SK-N-SH treated with all-trans-retinoic acid at 6 μM for 48 hours (cell line): Measurements from ENCODE around the gene ALPK3.

Source experiments
- BACH2 ChIP-seq: fragments of 250-450 bp; sonication (Bioruptor Pico); IDR thresholded peaks from 2 replicates; pipeline ENCODE4 v1.9.0; 2021; ENCODE audit warnings: mild to moderate bottlenecking, borderline replicate concordance
- OSR1 ChIP-seq: fragments of 250-450 bp; sonication (Bioruptor Pico); IDR thresholded peaks from 2 replicates; pipeline ENCODE4 v1.8.0; 2022; ENCODE audit warnings: moderate library complexity, mild to moderate bottlenecking, inconsistent platforms
- ZFP3 ChIP-seq: fragments of 250-450 bp; sonication (Bioruptor Pico); IDR thresholded peaks from 2 replicates; pipeline ENCODE4 v1.5.0; 2020; ENCODE audit warnings: mild to moderate bottlenecking, moderate library complexity

DNA sequence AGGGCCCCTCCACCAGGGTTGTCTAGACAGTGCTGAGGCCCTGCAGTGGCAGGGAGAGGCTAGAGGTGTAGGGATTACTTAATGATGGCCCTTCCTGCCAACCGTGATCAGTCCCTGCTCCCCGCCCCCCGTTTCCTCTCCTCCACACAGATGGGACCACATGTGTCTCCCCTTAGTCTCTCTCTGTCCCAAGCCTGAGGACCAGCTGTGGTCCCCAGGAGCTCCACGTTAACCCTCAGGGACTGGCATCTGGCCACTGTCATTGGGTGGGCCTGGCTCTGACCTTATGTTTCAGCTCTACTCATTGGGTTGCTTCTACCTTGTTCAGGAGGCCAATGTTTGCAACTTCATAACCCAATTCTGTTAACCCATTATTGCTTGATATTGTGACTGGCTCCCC is 6.0 kb upstream of the ALPK3 start:
- TF ChIP-seq BACH2 (CRISPR knock-in tag) (no peak), ZFP3 (CRISPR knock-in tag) (no peak), OSR1 (no peak)
